Limb (tissue), 2 donors: ENCODE measurements around the gene TBC1D3D.
"Not testable (repeated sequence)": the region's sequence is repeated elsewhere in the genome, so short reads cannot be mapped to it uniquely, and the experiment has no call there.

Source experiments
- DNase-seq, 2 donors: peaks; one replicate each; pipeline ENCODE4 v3.0.0-alpha.2; 2016; ENCODE audit errors: extremely low spot score in 2 of 2

The TBC1D3D gene

DNA sequence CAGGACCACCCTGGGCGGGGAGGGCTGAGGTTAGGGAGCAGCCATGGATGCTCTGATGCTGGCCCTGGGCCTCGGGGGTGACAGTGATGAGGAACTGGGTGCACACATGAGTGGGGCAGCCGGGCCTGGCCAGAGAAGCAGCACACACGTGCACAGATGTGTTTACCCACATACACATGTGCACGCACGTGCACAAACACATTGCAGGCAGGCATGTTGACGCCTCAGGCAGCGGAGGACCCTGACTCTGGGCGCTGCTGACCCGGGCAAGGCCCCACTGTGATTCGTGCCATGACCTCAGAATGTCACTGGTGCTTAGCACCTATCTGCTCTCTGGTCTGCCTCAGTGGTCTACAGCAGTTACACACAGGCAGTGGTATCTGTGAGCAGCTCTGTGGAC lies at the start of gene TBC1D3D:
Gene TBC1D3D, plus strand, starts transcription at position 301 of the 400 bp plus-strand sequence. CDS start 1,585 bp downstream, outside the sequence.
- DNase-seq: not testable (repeated sequence)

DNA sequence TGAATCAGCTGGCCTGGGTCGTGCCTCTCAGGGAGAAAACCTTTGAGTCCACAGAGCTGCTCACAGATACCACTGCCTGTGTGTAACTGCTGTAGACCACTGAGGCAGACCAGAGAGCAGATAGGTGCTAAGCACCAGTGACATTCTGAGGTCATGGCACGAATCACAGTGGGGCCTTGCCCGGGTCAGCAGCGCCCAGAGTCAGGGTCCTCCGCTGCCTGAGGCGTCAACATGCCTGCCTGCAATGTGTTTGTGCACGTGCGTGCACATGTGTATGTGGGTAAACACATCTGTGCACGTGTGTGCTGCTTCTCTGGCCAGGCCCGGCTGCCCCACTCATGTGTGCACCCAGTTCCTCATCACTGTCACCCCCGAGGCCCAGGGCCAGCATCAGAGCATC lies 14.8 kb upstream of the TBC1D3D start, which contains the start of gene TBC1D3L:
Gene TBC1D3L, minus strand, starts transcription at position 101 of the 400 bp plus-strand sequence. CDS start 1,540 bp downstream, outside the sequence.
- DNase-seq: not testable (repeated sequence)
